H1 (cell line): ENCODE data around the gene MPP2. TPM values are rescaled to one million over a fixed set of nuclear protein-coding genes. Genes with fewer than 3 reads are reported as not detected.

ENCODE experiments used
- CTCF ChIA-PET: fragments of 300-600 bp; sonication (Branson Sonifier 250); formaldehyde crosslinking; loops from one replicate; lab custom pipeline; 2021; ENCODE audit not compliant: partially characterized antibody; lab: Charles Lee
- POLR2A ChIA-PET: fragments of 300-600 bp; sonication (Branson Sonifier 250); formaldehyde crosslinking; loops from one replicate; lab custom pipeline; 2021; ENCODE audit warnings: inconsistent platforms; ENCODE audit not compliant: partially characterized antibody; lab: Charles Lee
- DNase-seq, 2 experiments: peaks; one replicate each; pipeline versions ENCODE4 v3.0.0 to v3.0.0-alpha.2; 2010 to 2022; ENCODE audit warnings: low spot score in 2 of 2, low read depth in 1 of 2, mixed read lengths in 1 of 2
- FAIRE-seq: peaks from 2 replicates; lab custom pipeline; 2011; peaks lifted over from hg19 to GRCh38; lab: Jason Lieb, UNC
- H2AFZ ChIP-seq: 2 replicates; pipeline ENCODE4 v1.8.1; 2012; ENCODE audit warnings: low read length, inconsistent platforms
- H2AK5ac ChIP-seq: 2 replicates; pipeline ENCODE4 v1.6.1; 2013; ENCODE audit warnings: low read depth, low read length
- H2BK120ac ChIP-seq: replicated peaks from 2 replicates; pipeline ENCODE3; 2013; ENCODE audit warnings: low read depth, low read length, inconsistent platforms
- H2BK12ac ChIP-seq: 2 replicates; pipeline ENCODE4 v1.6.1; 2013; ENCODE audit warnings: low read depth, low read length
- H2BK15ac ChIP-seq: 2 replicates; pipeline ENCODE4 v1.6.1; 2013; ENCODE audit warnings: low read length
- H2BK20ac ChIP-seq: 2 replicates; pipeline ENCODE4 v1.6.1; 2013; ENCODE audit warnings: low read length
- H2BK5ac ChIP-seq: 2 replicates; pipeline ENCODE4 v1.6.1; 2013; ENCODE audit warnings: low read depth, low read length
- H3K14ac ChIP-seq: 2 replicates; pipeline ENCODE4 v1.6.1; 2013; ENCODE audit warnings: inconsistent platforms; ENCODE audit not compliant: insufficient read length
- H3K18ac ChIP-seq: 2 replicates; pipeline ENCODE4 v1.6.1; 2013; ENCODE audit warnings: low read length; ENCODE audit errors: extremely low read depth
- H3K23ac ChIP-seq: 2 replicates; pipeline ENCODE4 v1.6.1; 2013; ENCODE audit warnings: inconsistent platforms; ENCODE audit not compliant: insufficient read length
- H3K23me2 ChIP-seq: 2 replicates; pipeline ENCODE4 v1.6.1; 2013; ENCODE audit warnings: low read depth, low read length
- H3K27ac ChIP-seq: 2 replicates; pipeline ENCODE4 v1.6.1; 2011; ENCODE audit warnings: low read depth, low read length, inconsistent platforms
- H3K27me3 ChIP-seq, 4 experiments: replicated peaks in 1 of 4; 1 replicate in 1 of 4; 2 replicates in 3 of 4; pipeline versions ENCODE4 v1.6.1 to v1.8.1; 2011 to 2013; ENCODE audit warnings: low read length in 3 of 4, mild to moderate bottlenecking in 3 of 4, inconsistent platforms in 2 of 4, mixed read lengths in 2 of 4, moderate library complexity in 1 of 4; ENCODE audit not compliant: control insufficient read depth in 3 of 4, insufficient read depth in 3 of 4; ENCODE audit errors: extremely low read depth in 1 of 4
- H3K36me3 ChIP-seq, 4 experiments: 2 replicates each; pipeline versions ENCODE4 v1.6.1 to v1.8.1; 2011 to 2013; ENCODE audit warnings: mild to moderate bottlenecking in 4 of 4, low read length in 3 of 4, moderate library complexity in 2 of 4, control low read depth in 1 of 4, inconsistent platforms in 1 of 4; ENCODE audit not compliant: insufficient read depth in 4 of 4, control insufficient read depth in 2 of 4
- H3K4ac ChIP-seq: replicated peaks from 2 replicates; pipeline ENCODE3; 2013; ENCODE audit warnings: low read length, low read depth, mixed read lengths, inconsistent platforms; ENCODE audit not compliant: insufficient read length
- H3K4me1 ChIP-seq, 4 experiments: replicated peaks in 1 of 4; 1 replicate in 1 of 4; 2 replicates in 3 of 4; pipeline versions ENCODE4 v1.6.1 to v1.8.1; 2011 to 2013; ENCODE audit warnings: low read length in 3 of 4, inconsistent platforms in 2 of 4, mixed read lengths in 1 of 4; ENCODE audit not compliant: insufficient read depth in 4 of 4, control insufficient read depth in 3 of 4
- H3K4me2 ChIP-seq, 2 experiments: 2 replicates each; pipeline versions ENCODE4 v1.6.1 to v1.8.1; 2011 to 2013; ENCODE audit warnings: low read depth in 2 of 2, low read length in 2 of 2, control low read depth in 1 of 2, inconsistent platforms in 1 of 2, mild to moderate bottlenecking in 1 of 2; ENCODE audit not compliant: insufficient read depth in 1 of 2
- H3K4me3 ChIP-seq, 4 experiments: fragments of 200-600, 300-600 bp in 1 of 4; sonication (generic), shearing (Covaris generic), sonication (Bioruptor Twin) in 1 of 4; 2 replicates each; pipeline versions ENCODE4 v1.5.1 to v1.8.1; 2011 to 2016; ENCODE audit warnings: low read length in 4 of 4, low read depth in 3 of 4, control low read depth in 2 of 4, inconsistent platforms in 2 of 4, mild to moderate bottlenecking in 2 of 4, mixed read lengths in 1 of 4, moderate library complexity in 1 of 4; ENCODE audit not compliant: insufficient read depth in 2 of 4; ENCODE audit errors: extremely low read depth in 1 of 4
- H3K56ac ChIP-seq: replicated peaks from 2 replicates; pipeline ENCODE3; 2013; ENCODE audit warnings: low read depth, mild to moderate bottlenecking, mixed read lengths, low read length, inconsistent platforms; ENCODE audit not compliant: insufficient read length
- H3K79me1 ChIP-seq: 2 replicates; pipeline ENCODE4 v1.6.1; 2013; ENCODE audit warnings: low read depth, low read length, control low read depth
- H3K79me2 ChIP-seq, 2 experiments: 2 replicates each; pipeline versions ENCODE4 v1.6.1 to v1.8.1; 2012 to 2013; ENCODE audit warnings: low read length in 2 of 2, mild to moderate bottlenecking in 2 of 2, inconsistent platforms in 1 of 2; ENCODE audit not compliant: insufficient read depth in 2 of 2, control insufficient read depth in 1 of 2
- H3K9ac ChIP-seq, 4 experiments: replicated peaks in 1 of 4; 1 replicate in 1 of 4; 2 replicates in 3 of 4; pipeline versions ENCODE4 v1.6.1 to v1.8.1; 2011 to 2013; ENCODE audit warnings: low read depth in 3 of 4, low read length in 3 of 4, control low read depth in 2 of 4, mild to moderate bottlenecking in 2 of 4, moderate library complexity in 2 of 4, inconsistent platforms in 1 of 4; ENCODE audit errors: extremely low read depth in 1 of 4
- H3K9me3 ChIP-seq, 2 experiments: 2 replicates each; pipeline versions ENCODE4 v1.6.1 to v1.8.1; 2012 to 2013; ENCODE audit warnings: mild to moderate bottlenecking in 2 of 2, moderate library complexity in 2 of 2, control low read depth in 1 of 2, inconsistent platforms in 1 of 2, low read depth in 1 of 2, low read length in 1 of 2, mixed read lengths in 1 of 2; ENCODE audit not compliant: insufficient read depth in 2 of 2
- H4K20me1 ChIP-seq, 2 experiments: replicated peaks in 1 of 2; 2 replicates each; pipeline versions ENCODE3 to v1.8.1; 2011 to 2013; ENCODE audit warnings: inconsistent platforms in 2 of 2, low read length in 2 of 2, mild to moderate bottlenecking in 1 of 2; ENCODE audit not compliant: insufficient read depth in 2 of 2, control insufficient read depth in 1 of 2
- H4K5ac ChIP-seq: 2 replicates; pipeline ENCODE4 v1.6.1; 2013; ENCODE audit warnings: low read length, low read depth, mixed read lengths, inconsistent platforms; ENCODE audit not compliant: insufficient read length
- H4K8ac ChIP-seq: 2 replicates; pipeline ENCODE4 v1.8.0; 2013; ENCODE audit warnings: mild to moderate bottlenecking, moderate library complexity, low read length, inconsistent platforms; ENCODE audit not compliant: insufficient read depth; ENCODE audit errors: extremely low read depth
- H4K91ac ChIP-seq: replicated peaks from 2 replicates; pipeline ENCODE3; 2013; ENCODE audit warnings: low read length, mixed read lengths, inconsistent platforms; ENCODE audit not compliant: insufficient read length
- BRCA1 ChIP-seq: IDR thresholded peaks from 2 replicates; pipeline ENCODE4 v1.6.1; 2012; ENCODE audit warnings: low read depth, low read length, improper control_type of control experiment
- WGBS, 2 experiments: shearing (Covaris generic) in 1 of 2; methylation state at CpG; one replicate each; pipeline versions ENCODE4 v1.1.6 to v1.1.7; 2013 to 2015; ENCODE audit warnings: low lambda C conversion rate in 2 of 2, mixed read lengths in 2 of 2, inconsistent platforms in 1 of 2, low coverage in 1 of 2, missing lambda C conversion rate in 1 of 2; ENCODE audit not compliant: insufficient replicate concordance in 2 of 2, insufficient coverage in 1 of 2, insufficient read length in 1 of 2; ENCODE audit errors: extremely low coverage in 1 of 2, missing lambda C conversion rate in 1 of 2; 5-methylcytosine and 5-hydroxymethylcytosine counted together
- polyA plus RNA-seq, 7 experiments: library from polyadenylated mRNA; depleted of rRNA in 3 of 7; stranded (reverse) in 5 of 7; unstranded in 2 of 7; fragments of >200 nt in 5 of 7; fragments of 200-250 nt in 2 of 7; gene quantifications; 1 replicate in 5 of 7; 2 replicates in 1 of 7; 4 replicates in 1 of 7; pipeline versions ENCODE4 v1.2.1 to v1.2.3, GENCODE V29; 2011 to 2013; ENCODE audit warnings: missing spikeins in 2 of 7, mixed read lengths in 2 of 7
- total RNA-seq: library from RNA; stranded (reverse); fragmentation: NEBNext Ultra II Directional; extraction: Animal tissue kit (Norgen Biotek cat#: 25700); gene quantifications from 2 replicates; pipeline ENCODE4 v1.2.1, GENCODE V29; 2021
- TF ChIP-seq, protein P1 (sequence below): IDR thresholded peaks from 2 replicates; pipeline ENCODE4 v1.6.1; 2012; ENCODE audit warnings: inconsistent platforms
- TF ChIP-seq, protein P2 (sequence below): IDR thresholded peaks from 2 replicates; pipeline ENCODE4 v1.6.1; 2012; ENCODE audit warnings: inconsistent platforms

The MPP2 gene
- total and polyA plus RNA-seq, 2 of the 8 experiments (the other 6 are each of a cell fraction or from before 2014, with no cell fraction given): 30.9 to 34.1 TPM

DNA sequence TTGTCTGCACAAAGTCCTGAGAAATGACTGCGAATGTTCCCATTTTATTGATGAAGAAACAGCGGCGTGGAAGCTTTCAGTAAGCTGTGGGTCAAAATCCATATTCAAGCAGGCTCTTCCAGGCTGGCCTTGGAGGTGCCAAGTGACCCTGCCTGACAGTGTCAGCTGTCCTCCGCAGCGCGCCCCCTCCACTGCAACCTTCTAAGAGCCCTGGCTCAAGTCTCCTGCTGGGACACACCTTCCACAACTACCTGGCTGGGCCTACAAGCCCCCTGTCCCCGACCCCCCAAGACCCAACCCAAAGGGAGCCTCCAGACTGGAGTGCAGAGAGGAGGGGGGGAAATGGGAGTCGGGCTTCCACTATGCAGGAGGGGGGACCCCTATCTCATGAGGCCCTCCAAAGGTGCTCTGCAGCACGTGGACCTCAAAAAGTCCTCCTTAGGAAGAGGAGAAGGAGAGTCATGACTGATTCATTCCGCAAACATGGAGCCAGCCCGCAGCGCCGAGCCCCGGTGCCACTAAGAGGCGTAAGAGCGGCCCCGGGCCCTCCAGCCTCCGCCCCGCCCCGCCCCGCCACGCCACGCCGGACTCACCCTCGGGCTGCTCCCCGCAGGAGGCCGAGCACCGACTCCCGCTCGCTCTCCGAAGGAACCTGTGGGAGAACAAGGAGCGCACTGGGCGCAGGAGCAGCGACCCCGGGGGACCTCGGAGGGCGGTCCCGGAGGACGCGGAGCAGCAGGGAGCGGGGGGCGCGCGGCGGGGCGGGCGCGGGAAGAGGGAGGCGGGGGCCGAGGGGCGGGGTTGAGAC is 75.0 kb downstream of the MPP2 start:
- H3K9ac ChIP-seq: no peak overlapping the region; a peak in 1 of 7 replicates
- ChIA-PET POLR2A (interaction anchor here (1.2 to 1.4 kb wide), 2 partner anchors 14 to 29 kb away, joined by 3 to 5 read pairs; partner anchors contain the start of gene CD300LG), CTCF (interaction anchor here (0.6 to 2.2 kb wide), 4 partner anchors 11 to 814 kb away, joined by 3 to 10 read pairs (median 4); partner anchors contain the start of gene CD300LG)
- peak overlapping the region; percentile 81; the same call in 1 of the 2 replicates for H4K8ac ChIP-seq
- no peak overlapping the region for H3K4ac ChIP-seq
- H3K27me3 ChIP-seq: peaks cover 0 to 15% (median 13%) of the 10 kb centered on the region in 4 experiments; a peak in 6 of 7 replicates
- H3K79me1 ChIP-seq: no peaks in the 10 kb centered on the region
- peaks cover 0 to 4% (median 0%) of the 10 kb centered on the region in 4 experiments; a peak in 1 of 8 replicates for H3K36me3 ChIP-seq
- no peak overlapping the region for H3K23ac ChIP-seq
- H4K20me1 ChIP-seq: peaks cover 0 to 2% of the 10 kb centered on the region in 2 experiments
- H2BK15ac ChIP-seq: no peak overlapping the region
- no peak overlapping the region for H3K14ac ChIP-seq
- TF ChIP-seq BRCA1: no peak
- TF ChIP-seq, protein P1, sequence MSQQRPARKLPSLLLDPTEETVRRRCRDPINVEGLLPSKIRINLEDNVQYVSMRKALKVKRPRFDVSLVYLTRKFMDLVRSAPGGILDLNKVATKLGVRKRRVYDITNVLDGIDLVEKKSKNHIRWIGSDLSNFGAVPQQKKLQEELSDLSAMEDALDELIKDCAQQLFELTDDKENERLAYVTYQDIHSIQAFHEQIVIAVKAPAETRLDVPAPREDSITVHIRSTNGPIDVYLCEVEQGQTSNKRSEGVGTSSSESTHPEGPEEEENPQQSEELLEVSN: peak; percentile 30; the same call in 1 of the 2 replicates
- TF ChIP-seq, protein P2, sequence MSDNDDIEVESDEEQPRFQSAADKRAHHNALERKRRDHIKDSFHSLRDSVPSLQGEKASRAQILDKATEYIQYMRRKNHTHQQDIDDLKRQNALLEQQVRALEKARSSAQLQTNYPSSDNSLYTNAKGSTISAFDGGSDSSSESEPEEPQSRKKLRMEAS: peak; percentile 69; the same call in 1 of the 2 replicates
- FAIRE-seq (no peak), DNase-seq (peak in 1 of 2 experiments; percentile 65)
- H3K18ac ChIP-seq: peak overlapping the region; percentile 48; the same call in 1 of the 2 replicates
- no peak overlapping the region for H2AK5ac ChIP-seq
- peaks cover 10% of the 10 kb centered on the region; the same call in 1 of the 2 replicates for H3K23me2 ChIP-seq
- peak overlapping the region; percentile 44 to 87 (median 57) for H3K4me3 ChIP-seq
- peak overlapping the region; percentile 49 for H4K5ac ChIP-seq
- no peak overlapping the region for H2BK20ac ChIP-seq
- no peak overlapping the region for H2BK120ac ChIP-seq
- H3K4me2 ChIP-seq: peak overlapping the region; percentile 80 to 95
- peaks cover 0 to 4% of the 10 kb centered on the region in 2 experiments; a peak in 2 of 4 replicates for H3K9me3 ChIP-seq
- no peaks in the 10 kb centered on the region for H3K79me2 ChIP-seq
- H2BK5ac ChIP-seq: no peak overlapping the region
- H4K91ac ChIP-seq: peak overlapping the region; percentile 83
- peaks cover 0 to 11% (median 6%) of the 10 kb centered on the region in 4 experiments; a peak in 5 of 7 replicates for H3K4me1 ChIP-seq
- H2AFZ ChIP-seq: no peak overlapping the region
- H3K27ac ChIP-seq: no peak overlapping the region
- 0 out of 2 replicates have a peak overlapping the region, but pooled peaks have one; percentile 39 for H2BK12ac ChIP-seq
- 29% methylated on average over 18 of the region's 51 CpGs; no CpG with 5 or more reads in 1 of the 2 experiments for WGBS, 2 experiments
- no peak overlapping the region for H3K56ac ChIP-seq
